Measurements from ENCODE around the gene CAB39L. TPM values are rescaled to one million over a fixed set of nuclear protein-coding genes. Genes with fewer than 3 reads are reported as not detected.

Gene CAB39L
- polyA plus RNA-seq, 1 donor from 2014 or later, result 40.3 TPM

DNA sequence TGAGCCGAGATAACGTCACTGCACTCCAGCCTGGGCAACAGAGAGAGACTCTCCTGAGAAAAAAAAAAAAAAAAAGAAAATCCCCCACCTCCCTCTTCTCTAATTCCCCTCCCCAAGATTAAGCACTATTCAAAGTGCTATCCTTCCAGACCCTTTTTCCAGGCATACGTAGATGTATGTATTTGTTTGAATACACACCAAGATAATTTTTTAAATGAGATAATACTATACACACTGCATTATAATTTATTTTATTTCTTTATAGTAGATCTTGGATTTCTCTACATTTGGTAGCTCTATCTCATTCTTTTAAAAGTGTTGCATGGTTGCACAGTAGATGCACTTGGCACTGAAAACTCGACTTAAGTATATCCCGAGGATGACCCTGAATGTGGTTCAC is 32.5 kb downstream of the CAB39L start:
- H4K20me1 ChIP-seq (ENCODE audit: insufficient read depth), result no peaks in the 10 kb centered on the region
- H3K9ac ChIP-seq (ENCODE audit: low read length), result no peak overlapping the region
- no peak overlapping the region for H3K4me3 ChIP-seq (ENCODE audit: low read length)
- no peak for TF ChIP-seq RAD21 (conservative IDR thresholded peaks at IDR 0.05)
- no peak for TF ChIP-seq TAF1 (IDR thresholded peaks at IDR 0.05; ENCODE audit: low read depth)
- no peak for TF ChIP-seq EP300 (conservative IDR thresholded peaks at IDR 0.05; ENCODE audit: poor library complexity, severe bottlenecking)
- TF ChIP-seq MXI1 (conservative IDR thresholded peaks at IDR 0.05; ENCODE audit: poor library complexity, severe bottlenecking), result no peak
- no peak for TF ChIP-seq EZH2 (IDR thresholded peaks at IDR 0.05; ENCODE audit: borderline replicate concordance, insufficient read depth, low read length, poor library complexity, severe bottlenecking)
- TF ChIP-seq POLR2AphosphoS5 (IDR thresholded peaks at IDR 0.05), result no peak
- TF ChIP-seq SMC3 (conservative IDR thresholded peaks at IDR 0.05; ENCODE audit: poor library complexity), result no peak
- TF ChIP-seq, protein P1, sequence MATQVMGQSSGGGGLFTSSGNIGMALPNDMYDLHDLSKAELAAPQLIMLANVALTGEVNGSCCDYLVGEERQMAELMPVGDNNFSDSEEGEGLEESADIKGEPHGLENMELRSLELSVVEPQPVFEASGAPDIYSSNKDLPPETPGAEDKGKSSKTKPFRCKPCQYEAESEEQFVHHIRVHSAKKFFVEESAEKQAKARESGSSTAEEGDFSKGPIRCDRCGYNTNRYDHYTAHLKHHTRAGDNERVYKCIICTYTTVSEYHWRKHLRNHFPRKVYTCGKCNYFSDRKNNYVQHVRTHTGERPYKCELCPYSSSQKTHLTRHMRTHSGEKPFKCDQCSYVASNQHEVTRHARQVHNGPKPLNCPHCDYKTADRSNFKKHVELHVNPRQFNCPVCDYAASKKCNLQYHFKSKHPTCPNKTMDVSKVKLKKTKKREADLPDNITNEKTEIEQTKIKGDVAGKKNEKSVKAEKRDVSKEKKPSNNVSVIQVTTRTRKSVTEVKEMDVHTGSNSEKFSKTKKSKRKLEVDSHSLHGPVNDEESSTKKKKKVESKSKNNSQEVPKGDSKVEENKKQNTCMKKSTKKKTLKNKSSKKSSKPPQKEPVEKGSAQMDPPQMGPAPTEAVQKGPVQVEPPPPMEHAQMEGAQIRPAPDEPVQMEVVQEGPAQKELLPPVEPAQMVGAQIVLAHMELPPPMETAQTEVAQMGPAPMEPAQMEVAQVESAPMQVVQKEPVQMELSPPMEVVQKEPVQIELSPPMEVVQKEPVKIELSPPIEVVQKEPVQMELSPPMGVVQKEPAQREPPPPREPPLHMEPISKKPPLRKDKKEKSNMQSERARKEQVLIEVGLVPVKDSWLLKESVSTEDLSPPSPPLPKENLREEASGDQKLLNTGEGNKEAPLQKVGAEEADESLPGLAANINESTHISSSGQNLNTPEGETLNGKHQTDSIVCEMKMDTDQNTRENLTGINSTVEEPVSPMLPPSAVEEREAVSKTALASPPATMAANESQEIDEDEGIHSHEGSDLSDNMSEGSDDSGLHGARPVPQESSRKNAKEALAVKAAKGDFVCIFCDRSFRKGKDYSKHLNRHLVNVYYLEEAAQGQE (IDR thresholded peaks at IDR 0.05; ENCODE audit: borderline replicate concordance), result no peak
- TF ChIP-seq, protein P2, sequence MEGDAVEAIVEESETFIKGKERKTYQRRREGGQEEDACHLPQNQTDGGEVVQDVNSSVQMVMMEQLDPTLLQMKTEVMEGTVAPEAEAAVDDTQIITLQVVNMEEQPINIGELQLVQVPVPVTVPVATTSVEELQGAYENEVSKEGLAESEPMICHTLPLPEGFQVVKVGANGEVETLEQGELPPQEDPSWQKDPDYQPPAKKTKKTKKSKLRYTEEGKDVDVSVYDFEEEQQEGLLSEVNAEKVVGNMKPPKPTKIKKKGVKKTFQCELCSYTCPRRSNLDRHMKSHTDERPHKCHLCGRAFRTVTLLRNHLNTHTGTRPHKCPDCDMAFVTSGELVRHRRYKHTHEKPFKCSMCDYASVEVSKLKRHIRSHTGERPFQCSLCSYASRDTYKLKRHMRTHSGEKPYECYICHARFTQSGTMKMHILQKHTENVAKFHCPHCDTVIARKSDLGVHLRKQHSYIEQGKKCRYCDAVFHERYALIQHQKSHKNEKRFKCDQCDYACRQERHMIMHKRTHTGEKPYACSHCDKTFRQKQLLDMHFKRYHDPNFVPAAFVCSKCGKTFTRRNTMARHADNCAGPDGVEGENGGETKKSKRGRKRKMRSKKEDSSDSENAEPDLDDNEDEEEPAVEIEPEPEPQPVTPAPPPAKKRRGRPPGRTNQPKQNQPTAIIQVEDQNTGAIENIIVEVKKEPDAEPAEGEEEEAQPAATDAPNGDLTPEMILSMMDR (IDR thresholded peaks at IDR 0.05; ENCODE audit: poor library complexity, severe bottlenecking), result no peak
- no peaks in the 10 kb centered on the region for H3K36me3 ChIP-seq (ENCODE audit: insufficient read depth, low read length)
- no peaks in the 10 kb centered on the region for H3F3A ChIP-seq (ENCODE audit: insufficient read depth, low read length, poor library complexity, severe bottlenecking)
- H3K4me2 ChIP-seq (ENCODE audit: low read length), result no peak overlapping the region
- no peaks in the 10 kb centered on the region for H3K79me2 ChIP-seq (replicated peaks; ENCODE audit: insufficient read depth, low read length)
- no peaks in the 10 kb centered on the region for H3K9me2 ChIP-seq (ENCODE audit: insufficient read depth, low read length)
- no peaks in the 10 kb centered on the region for H3K27me3 ChIP-seq (ENCODE audit: insufficient read depth, low read depth, low read length)
- no peaks in the 10 kb centered on the region for H3K9me3 ChIP-seq (ENCODE audit: low read length)
- no peak overlapping the region for H2AFZ ChIP-seq (ENCODE audit: low read depth, low read length)
- H3K27ac ChIP-seq (ENCODE audit: low read length), result no peak overlapping the region

DNA sequence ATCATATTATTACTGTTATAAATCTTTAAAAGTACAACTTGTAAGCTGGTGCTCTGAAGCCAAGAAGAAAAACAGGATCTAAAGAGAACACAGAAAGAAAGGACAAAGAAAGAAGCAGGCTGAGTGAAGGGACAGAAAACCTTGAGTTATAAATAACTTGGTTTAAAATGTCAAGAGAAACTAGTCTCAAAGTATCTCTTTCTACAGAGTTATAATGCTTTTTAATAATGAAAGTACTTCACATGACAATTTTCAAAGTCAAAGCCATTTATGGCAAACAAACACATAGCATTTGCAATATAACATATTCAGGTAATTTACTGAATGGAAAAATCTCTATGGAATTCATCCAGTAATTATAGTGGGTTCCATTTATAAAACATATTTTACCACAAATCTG is 33.4 kb downstream of the CAB39L start:
- Histone ChIP-seq H3K27ac (ENCODE audit: low read length) (no peak overlapping the region), H3K36me3 (ENCODE audit: insufficient read depth, low read length) (no peaks in the 10 kb centered on the region), H4K20me1 (ENCODE audit: insufficient read depth) (no peaks in the 10 kb centered on the region), H3K79me2 (replicated peaks; ENCODE audit: insufficient read depth, low read length) (no peaks in the 10 kb centered on the region), H3K9me3 (ENCODE audit: low read length) (no peaks in the 10 kb centered on the region), H3K9me2 (ENCODE audit: insufficient read depth, low read length) (no peaks in the 10 kb centered on the region), H3K4me2 (ENCODE audit: low read length) (no peak overlapping the region), H3F3A (ENCODE audit: insufficient read depth, low read length, poor library complexity, severe bottlenecking) (no peaks in the 10 kb centered on the region), H3K9ac (ENCODE audit: low read length) (no peak overlapping the region), H2AFZ (ENCODE audit: low read depth, low read length) (no peak overlapping the region), H3K27me3 (ENCODE audit: insufficient read depth, low read depth, low read length) (no peaks in the 10 kb centered on the region), H3K4me3 (ENCODE audit: low read length) (no peak overlapping the region)
- TF ChIP-seq EP300 (conservative IDR thresholded peaks at IDR 0.05; ENCODE audit: poor library complexity, severe bottlenecking), result no peak
- TF ChIP-seq TAF1 (IDR thresholded peaks at IDR 0.05; ENCODE audit: low read depth), result no peak
- TF ChIP-seq RAD21 (conservative IDR thresholded peaks at IDR 0.05), result no peak
- TF ChIP-seq, protein P2 (IDR thresholded peaks at IDR 0.05; ENCODE audit: poor library complexity, severe bottlenecking), result no peak
- no peak for TF ChIP-seq SMC3 (conservative IDR thresholded peaks at IDR 0.05; ENCODE audit: poor library complexity)
- TF ChIP-seq MXI1 (conservative IDR thresholded peaks at IDR 0.05; ENCODE audit: poor library complexity, severe bottlenecking), result no peak
- TF ChIP-seq POLR2AphosphoS5 (IDR thresholded peaks at IDR 0.05), result no peak
- TF ChIP-seq EZH2 (IDR thresholded peaks at IDR 0.05; ENCODE audit: borderline replicate concordance, insufficient read depth, low read length, poor library complexity, severe bottlenecking), result no peak
- TF ChIP-seq, protein P1 (IDR thresholded peaks at IDR 0.05; ENCODE audit: borderline replicate concordance), result no peak
